GM18511 (cell line): Measurements from ENCODE around the gene MEI1.
"Not testable (repeated sequence)": the region's sequence is repeated elsewhere in the genome, so short reads cannot be mapped to it uniquely, and the experiment has no call there.

Experiments used
- ATAC-seq: cut with Tn5 transposase; IDR thresholded peaks from one replicate; pipeline ENCODE4 v1.9.1; 2021; ENCODE audit warnings: mild to moderate bottlenecking, moderate library complexity; ENCODE audit not compliant: unreplicated experiment

Gene MEI1, protein sequence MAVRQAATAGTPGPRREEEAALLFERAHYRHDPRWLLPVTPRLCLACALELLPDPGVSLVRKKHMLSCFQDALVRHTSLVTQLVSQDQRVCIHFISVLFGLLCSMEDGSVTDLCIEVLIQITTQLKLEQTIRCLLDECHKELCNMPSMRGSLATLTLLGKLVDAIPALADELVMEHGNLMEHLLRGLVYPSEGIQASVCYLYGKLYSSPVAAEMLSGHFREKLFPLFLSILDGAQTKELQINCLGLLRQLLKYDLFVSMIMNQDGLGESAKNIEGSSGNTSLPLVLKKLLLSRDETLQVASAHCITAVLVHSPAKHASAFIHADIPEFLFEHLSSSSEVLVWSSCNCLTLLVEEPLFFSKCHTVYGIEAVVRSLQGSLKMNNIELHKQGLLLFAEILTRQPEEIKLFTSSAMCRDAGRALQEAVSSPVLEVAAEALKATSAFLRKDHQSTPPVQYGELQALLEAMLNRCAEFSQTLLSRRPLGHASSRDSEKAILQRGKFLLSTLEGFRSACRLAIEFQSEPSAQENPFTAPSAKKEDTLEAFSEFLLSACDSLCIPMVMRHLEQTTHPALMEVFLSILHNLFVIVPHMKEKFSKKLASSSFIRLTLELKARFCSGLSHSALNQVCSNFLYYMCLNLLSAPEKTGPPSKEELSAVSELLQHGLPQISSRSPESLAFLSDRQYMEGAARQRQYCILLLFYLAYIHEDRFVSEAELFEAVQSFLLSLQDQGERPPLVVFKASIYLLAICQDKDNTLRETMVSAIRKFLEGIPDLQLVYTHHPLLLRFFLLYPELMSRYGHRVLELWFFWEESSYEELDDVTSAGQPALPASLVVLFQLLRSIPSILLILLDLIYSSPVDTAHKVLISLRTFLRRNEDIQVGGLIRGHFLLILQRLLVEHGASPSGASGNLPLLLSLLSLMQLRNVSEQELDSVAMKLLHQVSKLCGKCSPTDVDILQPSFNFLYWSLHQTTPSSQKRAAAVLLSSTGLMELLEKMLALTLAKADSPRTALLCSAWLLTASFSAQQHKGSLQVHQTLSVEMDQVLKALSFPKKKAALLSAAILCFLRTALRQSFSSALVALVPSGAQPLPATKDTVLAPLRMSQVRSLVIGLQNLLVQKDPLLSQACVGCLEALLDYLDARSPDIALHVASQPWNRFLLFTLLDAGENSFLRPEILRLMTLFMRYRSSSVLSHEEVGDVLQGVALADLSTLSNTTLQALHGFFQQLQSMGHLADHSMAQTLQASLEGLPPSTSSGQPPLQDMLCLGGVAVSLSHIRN

DNA sequence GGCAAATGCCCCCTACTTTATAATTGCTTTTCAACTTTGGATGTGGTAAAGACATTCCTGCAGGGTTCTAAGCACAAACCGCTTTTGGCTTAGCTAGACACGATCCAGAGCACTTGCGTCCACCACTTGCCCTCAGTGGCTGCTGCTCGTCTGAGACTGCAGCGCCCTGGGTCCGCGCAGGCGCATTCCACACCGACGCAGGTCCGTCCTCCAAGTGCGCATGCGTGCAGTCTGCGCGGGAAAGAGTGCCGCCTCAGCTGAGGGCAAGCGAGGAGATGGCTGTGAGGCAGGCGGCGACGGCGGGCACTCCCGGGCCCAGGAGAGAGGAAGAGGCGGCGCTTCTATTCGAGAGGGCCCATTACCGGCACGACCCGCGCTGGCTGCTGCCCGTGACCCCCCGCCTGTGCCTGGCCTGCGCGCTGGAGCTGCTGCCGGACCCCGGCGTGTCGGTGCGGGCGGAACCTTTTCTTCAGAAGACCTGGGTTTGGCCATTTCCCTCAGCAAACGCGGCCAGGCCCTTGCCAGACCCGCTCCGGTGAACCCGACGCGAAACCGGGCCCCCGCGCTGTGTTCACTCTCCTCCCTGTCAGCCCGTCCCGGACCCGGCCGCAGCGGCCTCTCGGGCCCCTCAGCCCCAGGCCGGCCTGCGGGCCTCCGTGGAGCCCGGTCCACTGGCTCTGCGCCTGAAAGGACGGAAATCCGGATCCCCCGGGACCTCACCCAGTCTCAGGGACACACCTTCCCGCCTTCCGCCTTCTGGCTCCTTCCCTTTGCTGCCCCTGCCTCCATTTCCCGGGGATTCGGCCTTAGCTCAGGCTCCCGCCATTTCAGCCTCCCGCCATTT lies at the start of gene MEI1:
MEI1 (plus strand) TSS at position 240 of the 844 bp plus-strand sequence; CDS start at position 276, 36 bp downstream.
- no peak for ATAC-seq

DNA sequence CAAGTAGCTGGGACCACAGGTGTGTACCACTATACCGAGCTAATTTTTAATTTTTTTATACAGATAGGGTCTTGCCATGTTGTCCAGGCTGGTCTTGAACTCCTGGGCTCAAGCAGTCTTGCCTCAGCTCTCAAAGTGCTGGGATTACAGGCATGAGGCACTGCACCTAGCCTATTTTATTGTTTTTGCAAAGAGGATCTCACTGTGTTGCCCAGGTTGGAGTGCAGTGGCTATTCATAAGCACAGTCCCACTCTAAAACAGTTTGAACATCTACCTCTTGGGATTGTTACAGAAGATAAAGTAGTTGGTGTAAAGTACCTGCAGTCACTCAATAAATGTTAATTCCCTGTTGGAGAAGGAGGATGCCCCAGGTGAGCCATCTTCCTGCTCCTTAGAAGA lies 49.1 kb upstream of the MEI1 start:
- no peak for ATAC-seq

DNA sequence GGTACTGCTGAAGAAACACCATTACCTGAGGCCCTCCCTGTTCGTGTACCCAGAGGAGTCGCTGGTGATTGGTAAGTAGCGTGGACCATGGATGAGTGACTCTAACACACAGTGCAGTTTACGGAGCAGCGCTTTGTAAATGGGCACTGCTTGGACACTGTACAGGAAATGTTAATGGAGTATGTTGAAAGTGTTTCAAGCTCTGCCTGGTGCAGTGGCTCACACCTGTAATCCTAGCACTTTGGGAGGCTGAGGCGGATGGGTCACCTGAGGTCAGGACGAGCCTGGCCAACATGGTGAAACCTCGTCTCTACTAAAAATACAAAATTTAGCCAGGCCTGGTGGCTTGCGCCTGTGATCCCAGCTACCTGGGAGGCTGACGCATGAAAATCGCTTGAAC lies 48.5 kb upstream of the MEI1 start:
- no peak for ATAC-seq

DNA sequence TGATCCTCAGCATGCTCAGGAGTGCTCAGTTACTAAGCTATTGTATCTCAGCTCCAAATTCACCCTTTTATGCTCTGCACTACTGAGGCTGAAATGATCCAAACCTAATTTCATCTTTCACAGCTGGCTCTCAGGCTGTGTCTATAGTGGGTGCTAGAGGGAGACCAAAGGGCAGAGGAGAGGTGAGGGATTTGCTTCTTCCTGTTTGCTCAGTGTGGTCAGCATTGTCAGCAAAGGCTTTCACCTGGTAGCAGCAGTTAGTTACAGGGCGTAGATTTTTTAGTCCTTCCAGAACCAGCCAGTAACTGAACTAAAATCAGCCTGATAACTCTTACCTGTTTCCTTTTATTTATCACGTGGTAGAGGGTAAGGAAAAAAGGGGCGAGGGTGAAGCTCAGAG lies 45.0 kb upstream of the MEI1 start:
- no peak for ATAC-seq

DNA sequence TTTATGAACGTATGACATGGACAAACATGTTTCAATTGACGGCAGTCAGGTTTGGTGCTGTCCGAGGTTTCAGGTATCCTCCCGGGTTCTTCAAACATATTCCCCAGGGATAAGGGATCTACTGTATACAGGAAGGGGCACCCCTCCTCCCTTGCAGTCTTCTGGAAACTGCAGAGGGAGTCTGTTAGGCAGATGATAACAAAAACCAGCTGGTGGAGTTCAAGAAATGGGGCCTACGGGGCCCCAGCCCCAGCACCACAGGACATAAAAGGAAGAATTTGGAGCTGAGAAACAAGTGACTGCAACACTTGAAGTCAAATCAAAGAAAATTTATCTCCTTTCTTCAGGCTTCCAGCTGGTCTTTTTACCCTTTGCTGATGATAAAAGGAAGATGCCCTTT lies 42.7 kb upstream of the MEI1 start:
- ATAC-seq = no peak

DNA sequence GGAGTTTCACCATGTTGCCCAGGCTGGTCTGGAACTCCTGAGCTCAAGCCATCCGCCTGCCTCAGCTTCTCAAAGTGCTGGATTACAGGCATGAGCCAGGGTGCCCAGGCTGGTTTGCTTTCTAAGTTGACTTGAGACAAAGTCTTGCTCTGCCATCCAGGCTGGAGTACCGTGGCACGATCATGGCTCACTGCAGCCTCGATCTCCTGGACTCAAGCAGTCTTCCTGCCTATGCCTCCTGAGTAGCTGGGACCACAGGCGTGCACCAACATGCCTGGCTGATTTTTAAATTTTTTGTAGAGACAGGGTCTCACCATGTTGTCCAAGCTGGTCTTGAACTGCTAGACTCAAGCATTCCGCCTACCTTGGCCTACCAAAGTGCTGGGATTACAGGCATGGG lies 41.6 kb upstream of the MEI1 start:
- ATAC-seq = no peak

DNA sequence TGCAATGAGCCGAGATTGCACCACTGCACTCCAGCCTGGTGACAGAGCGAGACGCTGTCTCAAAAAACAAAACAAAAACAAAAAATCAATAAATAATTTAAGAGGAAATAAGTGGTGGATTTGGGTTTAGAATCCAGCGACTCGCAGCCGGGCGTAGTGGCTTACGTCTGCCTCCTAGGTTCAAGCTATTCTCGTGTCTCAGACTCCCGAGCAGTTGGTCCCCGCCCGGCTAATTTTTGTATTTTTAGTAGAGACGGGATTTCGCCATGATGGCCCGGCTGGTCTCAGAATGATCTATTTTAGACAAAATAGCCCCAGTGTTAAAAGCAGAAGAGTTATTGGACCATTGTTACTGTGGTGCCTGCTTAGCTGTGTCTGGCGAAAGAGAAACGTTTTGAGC lies 40.4 kb upstream of the MEI1 start:
- no peak for ATAC-seq

DNA sequence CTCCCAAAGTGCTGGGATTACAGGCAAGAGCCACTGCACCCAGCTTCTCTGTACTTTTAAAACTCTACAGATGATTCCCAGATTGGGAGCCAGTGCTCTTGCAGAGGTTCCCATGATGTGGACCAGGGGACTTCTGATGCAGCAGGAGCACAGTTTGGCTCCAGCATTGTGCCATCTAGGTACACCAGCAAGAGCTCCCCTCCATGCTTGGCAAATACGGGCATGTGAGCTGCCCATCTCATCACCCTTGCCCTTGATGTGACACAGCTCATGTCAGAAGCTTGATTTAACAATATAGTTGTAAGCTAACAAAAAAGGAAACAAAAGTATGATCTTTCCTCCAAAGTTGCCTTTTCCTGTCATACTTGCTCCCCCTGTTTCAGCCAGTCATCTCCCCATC lies 39.4 kb upstream of the MEI1 start:
- no peak for ATAC-seq

DNA sequence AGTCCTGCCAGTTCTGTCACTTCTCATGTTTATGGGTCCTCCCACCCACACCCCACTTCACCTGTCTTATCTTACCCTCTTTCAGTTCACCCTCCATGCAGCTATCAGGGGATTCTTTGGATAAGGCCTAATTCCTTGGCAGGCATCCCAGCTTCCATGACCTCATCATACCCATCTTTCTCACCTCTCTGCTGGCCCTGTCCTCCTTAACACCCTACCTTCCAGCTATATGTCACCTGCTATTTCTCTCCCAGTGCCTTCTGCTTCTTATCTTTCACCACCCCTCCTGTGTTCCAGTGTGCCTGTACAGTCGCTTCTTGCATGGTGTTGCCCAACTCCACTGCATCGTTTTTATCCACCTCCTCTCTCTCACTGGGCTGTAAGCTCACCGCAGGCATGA lies 38.9 kb upstream of the MEI1 start:
- no peak for ATAC-seq

DNA sequence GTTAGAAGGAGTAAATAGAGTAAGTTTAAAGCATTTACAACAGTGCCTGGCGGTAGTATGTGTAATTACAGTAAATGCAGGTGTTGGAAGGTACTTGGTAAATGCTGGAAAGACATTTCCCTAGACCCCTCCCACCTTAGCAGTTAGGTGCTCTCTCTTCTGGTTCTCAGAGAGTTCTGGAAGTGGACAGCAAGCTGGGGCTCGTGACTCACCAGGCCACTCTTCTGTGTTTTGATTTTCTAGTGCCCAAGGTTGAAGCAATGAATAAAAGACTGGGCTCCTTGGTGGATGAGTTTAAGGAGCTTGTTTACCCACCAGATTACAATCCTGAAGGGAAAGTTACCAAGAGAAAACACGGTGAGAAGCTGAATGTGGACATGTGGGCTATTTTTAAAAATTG lies 38.2 kb upstream of the MEI1 start:
- ATAC-seq = no peak

DNA sequence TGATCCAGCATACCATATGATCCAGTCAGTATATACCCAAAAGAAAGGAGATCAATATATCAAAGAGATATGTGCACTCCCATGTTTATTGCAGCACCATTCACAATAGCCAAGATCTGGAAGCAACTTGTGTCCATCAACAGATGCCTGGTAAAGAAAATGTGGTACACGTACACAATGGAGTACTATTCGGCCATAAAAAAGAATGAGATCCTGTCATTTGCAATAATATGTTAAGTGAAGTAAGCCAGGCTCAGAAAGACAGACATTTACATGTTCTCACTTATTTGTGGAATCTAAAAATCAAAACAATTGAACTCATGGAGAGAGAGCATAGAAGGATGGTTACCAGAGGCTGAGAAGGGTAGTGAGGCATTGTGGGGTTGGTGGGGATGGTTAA lies 37.6 kb upstream of the MEI1 start:
- ATAC-seq = no peak

DNA sequence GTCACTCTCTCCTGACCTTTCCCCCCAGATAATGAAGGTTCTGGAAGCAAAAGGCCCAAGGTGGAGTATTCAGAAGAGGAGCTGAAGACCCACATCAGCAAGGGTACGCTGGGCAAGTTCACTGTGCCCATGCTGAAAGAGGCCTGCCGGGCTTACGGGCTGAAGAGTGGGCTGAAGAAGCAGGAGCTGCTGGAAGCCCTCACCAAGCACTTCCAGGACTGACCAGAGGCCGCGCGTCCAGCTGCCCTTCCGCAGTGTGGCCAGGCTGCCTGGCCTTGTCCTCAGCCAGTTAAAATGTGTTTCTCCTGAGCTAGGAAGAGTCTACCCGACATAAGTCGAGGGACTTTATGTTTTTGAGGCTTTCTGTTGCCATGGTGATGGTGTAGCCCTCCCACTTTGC lies 35.7 kb upstream of the MEI1 start:
- not testable (repeated sequence) for ATAC-seq

DNA sequence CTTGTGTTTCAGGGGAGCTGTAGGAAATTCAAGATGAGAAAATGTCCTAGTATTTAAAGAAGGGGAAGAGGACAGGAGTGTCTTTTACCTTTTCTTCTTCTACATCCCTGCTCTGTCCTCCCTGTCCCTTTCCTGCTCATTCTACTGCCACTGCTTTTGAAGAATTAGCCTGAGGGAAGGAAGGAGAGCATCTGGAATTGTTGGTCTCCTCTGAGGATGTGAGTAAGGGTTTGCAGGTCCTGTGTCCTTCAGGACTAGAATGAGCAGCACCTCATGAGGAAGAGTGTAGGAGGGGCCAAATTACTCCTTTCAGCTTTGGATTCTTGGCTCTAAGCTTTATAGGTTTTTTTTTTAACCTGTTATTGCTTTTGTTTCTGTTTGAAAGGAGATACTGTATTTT lies 34.8 kb upstream of the MEI1 start:
- no peak for ATAC-seq

DNA sequence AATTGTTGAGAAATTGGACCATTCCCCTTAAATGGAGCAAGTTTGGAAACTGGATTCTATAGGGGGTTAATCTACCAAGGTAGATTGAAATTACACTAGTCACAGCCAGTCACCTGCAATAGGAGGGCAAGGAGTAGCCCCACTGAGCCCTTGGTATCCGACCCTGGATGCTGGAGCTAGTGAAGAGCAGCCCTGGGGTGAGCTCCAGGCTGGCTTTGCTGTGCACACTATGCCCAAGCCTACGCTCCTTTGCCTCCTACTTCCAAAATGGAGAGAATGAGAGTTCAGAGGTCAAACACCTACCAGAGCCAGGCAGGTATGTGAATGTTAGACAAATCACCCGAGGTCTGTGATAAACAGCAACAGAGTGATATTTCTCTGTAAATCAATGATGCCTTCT lies 34.4 kb upstream of the MEI1 start:
- ATAC-seq = no peak

DNA sequence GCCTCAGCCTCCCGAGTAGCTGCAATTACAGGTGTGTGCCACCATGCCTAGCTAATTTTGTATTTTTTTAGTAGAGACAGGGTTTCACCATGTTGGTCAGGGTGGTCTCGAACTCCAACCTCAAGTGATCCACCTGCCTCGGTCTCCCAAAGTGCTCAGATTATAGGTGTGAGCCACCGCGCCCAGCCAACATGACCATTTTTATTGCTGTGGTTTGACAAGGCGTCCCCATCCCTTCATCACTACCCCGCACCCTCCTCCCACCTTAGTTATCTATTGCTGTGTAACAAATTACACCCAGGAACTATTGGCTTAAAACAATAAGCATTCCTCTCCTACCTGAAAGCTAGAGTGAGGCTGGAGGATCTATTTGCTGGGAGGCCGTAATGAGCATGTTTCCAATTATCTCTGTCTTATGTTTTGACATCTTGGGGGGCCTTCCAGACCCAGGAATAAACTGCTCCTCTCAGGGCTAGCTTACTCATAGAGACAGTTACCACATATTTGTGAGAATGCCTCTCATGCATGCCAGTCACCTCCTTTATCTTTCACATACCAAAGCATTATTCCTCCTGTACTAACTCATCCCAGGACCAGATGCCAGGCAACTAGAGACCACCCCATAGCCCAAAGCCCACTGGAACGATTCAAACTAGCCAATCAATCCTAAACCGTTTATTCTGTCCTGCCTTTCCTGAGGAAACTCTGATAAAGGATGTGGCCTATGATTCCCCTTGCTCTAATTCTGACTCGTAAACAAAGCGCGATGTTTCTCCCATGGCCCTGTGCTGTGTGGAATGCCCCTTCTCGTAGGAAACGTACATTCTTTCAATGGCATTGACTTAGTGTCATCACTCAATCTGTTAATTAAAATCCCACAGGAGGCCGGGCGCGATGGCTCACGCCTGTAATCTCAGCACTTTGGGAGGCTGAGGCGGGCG lies 30.1 kb upstream of the MEI1 start:
- no peak for ATAC-seq

DNA sequence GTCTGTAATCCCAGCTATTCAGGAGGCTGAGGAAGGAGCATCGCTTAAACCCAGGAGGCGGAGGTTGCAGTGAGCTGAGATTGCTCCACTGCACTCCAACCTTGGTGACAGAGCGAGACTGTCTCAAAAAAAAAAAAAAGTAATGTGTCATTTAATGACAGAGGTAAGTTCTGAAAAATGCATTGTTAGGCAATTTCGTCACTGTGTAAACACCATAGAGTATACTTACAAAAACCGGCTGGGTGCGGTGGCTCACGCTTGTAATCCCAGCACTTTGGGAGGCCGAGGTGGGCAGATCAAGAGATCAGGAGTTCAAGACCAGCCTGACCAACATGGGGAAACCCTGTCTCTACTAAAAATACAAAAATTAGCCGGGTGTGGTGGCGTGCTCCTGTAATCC lies 27.2 kb upstream of the MEI1 start:
- ATAC-seq = not testable (repeated sequence)

DNA sequence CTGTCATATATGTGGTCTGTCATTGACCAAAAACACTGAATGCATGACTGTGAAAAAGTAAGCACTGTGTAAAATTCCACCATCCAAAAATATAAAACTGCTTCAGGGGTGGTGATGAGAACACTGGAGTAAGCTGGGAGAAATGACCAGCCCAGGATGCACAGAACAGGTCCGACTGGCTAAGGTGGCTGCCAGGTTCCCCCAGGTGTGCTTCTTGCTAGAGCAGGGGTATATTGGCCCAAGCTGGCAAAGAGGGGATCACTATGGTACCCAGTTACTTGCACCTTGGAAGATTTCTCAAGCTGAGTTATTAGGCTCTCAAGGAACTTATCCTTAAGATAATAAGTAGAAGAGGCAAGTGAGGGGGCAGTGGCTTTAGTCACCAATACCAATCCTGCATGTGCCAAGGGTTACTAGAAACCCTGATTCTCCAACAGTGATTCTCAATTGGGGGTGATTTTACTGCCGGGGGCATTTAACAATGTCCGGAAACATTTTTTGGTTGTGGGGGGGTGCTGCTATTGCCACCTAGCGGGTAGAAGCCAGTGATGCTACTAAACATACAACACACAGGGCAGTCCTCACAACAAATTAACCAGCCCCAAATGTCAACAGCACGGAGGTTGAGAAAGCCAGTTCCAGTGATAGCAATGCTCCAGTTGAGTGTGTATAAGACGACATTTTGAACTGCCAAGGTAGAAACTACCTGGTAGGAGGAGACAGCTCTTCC lies 26.4 kb upstream of the MEI1 start:
- no peak for ATAC-seq

DNA sequence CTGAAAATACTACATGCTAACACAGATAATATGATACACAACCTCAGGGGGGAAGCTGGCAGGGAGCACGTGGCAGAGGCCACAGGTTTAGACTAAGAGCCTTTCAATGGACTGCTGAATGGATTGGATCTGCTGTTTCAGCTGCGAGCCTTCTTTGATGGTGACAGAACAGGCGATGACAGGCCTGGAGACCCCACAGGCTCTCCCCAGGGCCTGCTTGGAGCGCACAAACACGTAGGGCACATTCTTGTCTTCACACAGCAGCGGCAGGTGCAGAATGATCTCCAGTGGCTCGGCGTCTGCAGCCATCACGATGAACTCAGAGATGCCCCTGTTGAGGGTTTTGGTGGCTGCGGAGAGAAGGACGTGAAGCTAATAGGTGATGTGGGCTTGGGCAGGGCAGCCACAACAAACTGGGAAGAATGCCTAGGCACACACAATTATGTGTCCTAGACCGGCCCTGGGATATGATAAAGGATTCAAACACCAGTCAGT lies 24.4 kb upstream of the MEI1 start:
- no peak for ATAC-seq
